SK-N-MC (cell line): ENCODE results near the gene DNER.

Source experiments
- EZH2 ChIP-seq: fragments of 200-600 bp; sonication (generic); IDR thresholded peaks from one replicate; pipeline ENCODE4 v1.6.1; 2017; ENCODE audit warnings: antibody characterized with exemption
- FOXP2 ChIP-seq: optimal IDR thresholded peaks from 2 replicates; pipeline ENCODE3; 2011; ENCODE audit warnings: mild to moderate bottlenecking, moderate library complexity; ENCODE audit not compliant: insufficient read depth; ENCODE audit errors: extremely low read length, control extremely low read depth
- POLR2AphosphoS5 ChIP-seq: IDR thresholded peaks from 2 replicates; pipeline ENCODE4 v1.6.1; 2012; ENCODE audit warnings: mild to moderate bottlenecking, low read depth, low read length, borderline replicate concordance

- TF ChIP-seq POLR2AphosphoS5 (no peak), EZH2 (no peak), FOXP2 (no peak)
These were observed 38.8 kb upstream of the DNER start for GRCh38 chr2:229752970-229753729.
